SK-N-SH (cell line): ENCODE measurements around the gene KCNG4. TPM values are rescaled to one million over a fixed set of nuclear protein-coding genes. Genes with fewer than 3 reads are reported as not detected.

Experiments used
- CTCF ChIA-PET: fragments of 300-600, 350-600 bp; formaldehyde crosslinking; extraction: SDS; loops from one replicate; lab custom pipeline; 2021; lab: Yijun Ruan, JAX
- POLR2A ChIA-PET: fragments of 350-600 bp; sonication (Branson Sonifier 250); formaldehyde crosslinking; extraction: SDS; loops from one replicate; lab custom pipeline; 2020; ENCODE audit warnings: antibody characterized with exemption, inconsistent platforms; lab: Yijun Ruan, JAX
- DNase-seq: peaks from one replicate; pipeline ENCODE4 v3.0.0; 2012
- H2AFZ ChIP-seq: fragments of 200-600 bp; sonication (generic); 2 replicates; pipeline ENCODE4 v1.8.1; 2016; ENCODE audit warnings: antibody characterized with exemption, mild to moderate bottlenecking, low read depth
- H3F3A ChIP-seq: fragments of 200-600 bp; sonication (generic); replicated peaks from 2 replicates; pipeline ENCODE3; 2016; ENCODE audit warnings: antibody characterized with exemption, mild to moderate bottlenecking; ENCODE audit not compliant: insufficient read depth
- H3K27ac ChIP-seq, 2 experiments: fragments of 200-500 bp in 1 of 2; fragments of 200-600 bp in 1 of 2; sonication (Bioruptor generic) in 1 of 2; sonication (generic), shearing (Covaris generic) in 1 of 2; 2 replicates each; pipeline versions ENCODE4 v1.5.1 to v1.6.1; 2014 to 2016; ENCODE audit warnings: low read depth in 2 of 2, inconsistent platforms in 1 of 2, low read length in 1 of 2, mild to moderate bottlenecking in 1 of 2, mixed read lengths in 1 of 2
- H3K27me3 ChIP-seq: fragments of 200-600 bp; sonication (generic), shearing (Covaris generic); 2 replicates; pipeline ENCODE4 v1.6.1; 2016; ENCODE audit warnings: mixed run types; ENCODE audit not compliant: insufficient read depth
- H3K36me3 ChIP-seq, 2 experiments: fragments of 200-500 bp in 1 of 2; fragments of 200-600 bp in 1 of 2; sonication (Bioruptor generic) in 1 of 2; sonication (generic) in 1 of 2; replicated peaks in 1 of 2; 2 replicates each; pipeline versions ENCODE3 to v1.5.1; 2014 to 2016; ENCODE audit warnings: low read length in 1 of 2, mild to moderate bottlenecking in 1 of 2; ENCODE audit not compliant: insufficient read depth in 2 of 2, control insufficient read depth in 1 of 2
- H3K4me1 ChIP-seq, 2 experiments: fragments of 200-500 bp in 1 of 2; fragments of 200-600 bp in 1 of 2; sonication (Bioruptor generic) in 1 of 2; sonication (generic), shearing (Covaris generic) in 1 of 2; 2 replicates each; pipeline versions ENCODE4 v1.5.1 to v1.6.1; 2014 to 2016; ENCODE audit warnings: low read depth in 1 of 2, low read length in 1 of 2, mixed run types in 1 of 2; ENCODE audit not compliant: insufficient read depth in 2 of 2, control insufficient read depth in 1 of 2
- H3K4me2 ChIP-seq: fragments of 200-600 bp; sonication (generic), shearing (Covaris generic); 2 replicates; pipeline ENCODE4 v1.6.1; 2017; ENCODE audit warnings: mixed run types
- H3K4me3 ChIP-seq, 2 experiments: fragments of 200-500 bp in 1 of 2; fragments of 200-600 bp in 1 of 2; sonication (Bioruptor generic) in 1 of 2; sonication (generic), shearing (Covaris generic) in 1 of 2; 2 replicates each; pipeline versions ENCODE4 v1.5.1 to v1.8.1; 2014 to 2016; ENCODE audit warnings: low read depth in 2 of 2, inconsistent platforms in 1 of 2, low read length in 1 of 2, mild to moderate bottlenecking in 1 of 2, mixed read lengths in 1 of 2, moderate library complexity in 1 of 2
- H3K79me2 ChIP-seq: fragments of 200-600 bp; sonication (generic); 2 replicates; pipeline ENCODE4 v1.8.1; 2017; ENCODE audit warnings: mild to moderate bottlenecking; ENCODE audit not compliant: insufficient read depth
- H3K9ac ChIP-seq: fragments of 200-600 bp; sonication (generic); 2 replicates; pipeline ENCODE4 v1.6.1; 2017; ENCODE audit warnings: mixed run types
- H3K9me2 ChIP-seq: fragments of 200-600 bp; sonication (generic); 2 replicates; pipeline ENCODE4 v1.6.1; 2017; ENCODE audit warnings: mixed run types
- H3K9me3 ChIP-seq: fragments of 200-600 bp; sonication (generic); 2 replicates; pipeline ENCODE4 v1.6.1; 2017; ENCODE audit warnings: mixed run types, mild to moderate bottlenecking, moderate library complexity
- H4K20me1 ChIP-seq: fragments of 200-600 bp; sonication (generic); 2 replicates; pipeline ENCODE4 v1.6.1; 2017; ENCODE audit warnings: mild to moderate bottlenecking, mixed run types; ENCODE audit not compliant: insufficient read depth
- CHD2 ChIP-seq: fragments of 150-350 bp; IDR thresholded peaks from 2 replicates; pipeline ENCODE4 v1.6.1; 2018; ENCODE audit warnings: low read length; ENCODE audit not compliant: partially characterized antibody
- CTCF ChIP-seq: fragments of 200-600 bp; sonication (generic); IDR thresholded peaks from 2 replicates; pipeline ENCODE4 v1.6.1; 2017; ENCODE audit warnings: antibody characterized with exemption, mild to moderate bottlenecking, moderate library complexity
- EP300 ChIP-seq, 2 experiments: IDR thresholded peaks; 2 replicates each; pipeline versions ENCODE4 v1.4.0 to v1.6.1; 2012; ENCODE audit warnings: borderline replicate concordance in 1 of 2, low read depth in 1 of 2, low read length in 1 of 2
- EZH2phosphoT487 ChIP-seq: fragments of 200-600 bp; sonication (generic); IDR thresholded peaks from 2 replicates; pipeline ENCODE4 v1.6.1; 2017; ENCODE audit warnings: low read depth, mixed run types, mild to moderate bottlenecking, antibody characterized with exemption, moderate library complexity, borderline replicate concordance
- FOSL2 ChIP-seq: IDR thresholded peaks from 2 replicates; pipeline ENCODE4 v1.4.0; 2012; ENCODE audit warnings: low read depth, mild to moderate bottlenecking, moderate library complexity, borderline replicate concordance
- FOXM1 ChIP-seq: IDR thresholded peaks from 2 replicates; pipeline ENCODE4 v1.4.0; 2012; ENCODE audit warnings: low read depth, mild to moderate bottlenecking
- GABPA ChIP-seq: IDR thresholded peaks from 2 replicates; pipeline ENCODE4 v1.4.0; 2012; ENCODE audit warnings: low read depth, mild to moderate bottlenecking
- IRF3 ChIP-seq: fragments of 150-350 bp; IDR thresholded peaks from 2 replicates; pipeline ENCODE4 v1.6.1; 2016; ENCODE audit warnings: mild to moderate bottlenecking, low read depth, low read length
- JUND ChIP-seq: IDR thresholded peaks from 2 replicates; pipeline ENCODE4 v1.4.0; 2012
- MEF2A ChIP-seq: IDR thresholded peaks from 2 replicates; pipeline ENCODE4 v1.4.0; 2012; ENCODE audit warnings: low read depth, borderline replicate concordance
- MXI1 ChIP-seq: IDR thresholded peaks from 2 replicates; pipeline ENCODE4 v1.6.1; 2012; ENCODE audit warnings: mild to moderate bottlenecking, low read depth, low read length, improper control_type of control experiment
- NFIC ChIP-seq: IDR thresholded peaks from 2 replicates; pipeline ENCODE4 v1.4.0; 2012; ENCODE audit warnings: borderline replicate concordance
- NRF1 ChIP-seq: IDR thresholded peaks from 2 replicates; pipeline ENCODE4 v1.6.1; 2012; ENCODE audit warnings: low read depth, mild to moderate bottlenecking, low read length
- POLR2AphosphoS5 ChIP-seq: IDR thresholded peaks from 2 replicates; pipeline ENCODE4 v1.6.1; 2012; ENCODE audit warnings: low read depth, low read length
- RAD21 ChIP-seq: IDR thresholded peaks from 2 replicates; pipeline ENCODE4 v1.6.1; 2012; ENCODE audit warnings: mild to moderate bottlenecking, low read length
- RCOR1 ChIP-seq: fragments of 150-350 bp; IDR thresholded peaks from 2 replicates; pipeline ENCODE4 v1.6.1; 2017; ENCODE audit warnings: antibody characterized with exemption, low read length
- RXRA ChIP-seq: IDR thresholded peaks from 2 replicates; pipeline ENCODE4 v1.4.0; 2012; ENCODE audit warnings: low read depth, mild to moderate bottlenecking, borderline replicate concordance
- SIN3A ChIP-seq: IDR thresholded peaks from 2 replicates; pipeline ENCODE4 v1.6.1; 2012; ENCODE audit warnings: low read depth, mild to moderate bottlenecking, low read length, moderate library complexity, borderline replicate concordance
- TAF1 ChIP-seq: IDR thresholded peaks from 2 replicates; pipeline ENCODE4 v1.6.1; 2012; ENCODE audit warnings: low read depth, mild to moderate bottlenecking, low read length, moderate library complexity, borderline replicate concordance
- TCF12 ChIP-seq: IDR thresholded peaks from 2 replicates; pipeline ENCODE4 v1.4.0; 2012
- USF1 ChIP-seq: IDR thresholded peaks from 2 replicates; pipeline ENCODE4 v1.4.0; 2012; ENCODE audit warnings: low read depth, borderline replicate concordance
- USF2 ChIP-seq: fragments of 150-350 bp; IDR thresholded peaks from 2 replicates; pipeline ENCODE4 v1.6.1; 2017; ENCODE audit warnings: antibody characterized with exemption, low read length, low read depth, borderline replicate concordance
- ZBTB33 ChIP-seq: IDR thresholded peaks from 2 replicates; pipeline ENCODE4 v1.4.0; 2012; ENCODE audit warnings: low read depth, borderline replicate concordance
- WGBS: methylation state at CpG from one replicate; pipeline ENCODE4 v1.1.6; 2017; ENCODE audit warnings: low lambda C conversion rate; 5-methylcytosine and 5-hydroxymethylcytosine counted together
- polyA plus RNA-seq, 3 experiments: library from polyadenylated mRNA; depleted of rRNA; stranded (reverse); fragments of >200 nt; gene quantifications; 2 replicates each; pipeline ENCODE4 v1.2.3, GENCODE V29; 2012

The KCNG4 gene
- polyA plus RNA-seq, 1 of the 3 experiments (the other 2 are of a cell fraction) = not detected

- no peaks in the 10 kb centered on the region for H3K9me3 ChIP-seq
- H3K27ac ChIP-seq = no peak overlapping the region
- CTCF ChIA-PET = interaction anchor here (1.0 to 1.4 kb wide), 3 partner anchors 9 to 160 kb away, joined by 3 to 4 read pairs (median 3); partner anchors contain the start of gene TAF1C
- peaks cover 5 to 21% of the 10 kb centered on the region in 2 experiments; a peak in 2 of 4 replicates for H3K4me1 ChIP-seq
- no peak for DNase-seq
- no peak overlapping the region for H2AFZ ChIP-seq
- no peaks in the 10 kb centered on the region for H3K27me3 ChIP-seq
- H3K4me2 ChIP-seq = no peak overlapping the region
- WGBS = 93% methylated on average over 7 of the region's 8 CpGs
- H3K9me2 ChIP-seq = no peaks in the 10 kb centered on the region
- H3F3A ChIP-seq = peaks cover 3% of the 10 kb centered on the region
- H3K36me3 ChIP-seq = no peaks in the 10 kb centered on the region
- no peak overlapping the region for H3K4me3 ChIP-seq
- no peak for TF ChIP-seq ZBTB33
- TF ChIP-seq SIN3A = no peak
- no peak for TF ChIP-seq MXI1
- TF ChIP-seq TCF12 = no peak
- TF ChIP-seq EZH2phosphoT487 = no peak
- TF ChIP-seq POLR2AphosphoS5 = no peak
- TF ChIP-seq GABPA = no peak
- TF ChIP-seq MEF2A = no peak
- TF ChIP-seq NRF1 = no peak
- TF ChIP-seq CHD2 = no peak
- no peak for TF ChIP-seq USF1
- no peak for TF ChIP-seq RAD21
- TF ChIP-seq FOSL2 = no peak
- no peaks in the 10 kb centered on the region for H3K79me2 ChIP-seq
- H4K20me1 ChIP-seq = no peaks in the 10 kb centered on the region
- no peak overlapping the region for H3K9ac ChIP-seq
- POLR2A ChIA-PET = no interaction called here
Measured at GRCh38 chr16:84226026-84226425, 13.8 kb downstream of the KCNG4 start.

- no peaks in the 10 kb centered on the region for H4K20me1 ChIP-seq
- H3K27ac ChIP-seq = no peak overlapping the region
- no peaks in the 10 kb centered on the region for H3K9me2 ChIP-seq
- H3K27me3 ChIP-seq = no peaks in the 10 kb centered on the region
- H3K9ac ChIP-seq = no peak overlapping the region
- H3F3A ChIP-seq = peaks cover 3% of the 10 kb centered on the region
- no peaks in the 10 kb centered on the region for H3K36me3 ChIP-seq
- H3K9me3 ChIP-seq = no peaks in the 10 kb centered on the region
- H2AFZ ChIP-seq = no peak overlapping the region
- no peaks in the 10 kb centered on the region for H3K79me2 ChIP-seq
- ChIA-PET POLR2A (no interaction called here), CTCF (interaction anchor here (1.0 to 1.4 kb wide), 3 partner anchors 10 to 160 kb away, joined by 3 to 4 read pairs (median 3); partner anchors contain the start of gene TAF1C)
- H3K4me3 ChIP-seq = no peak overlapping the region
- no peak for DNase-seq
- H3K4me2 ChIP-seq = no peak overlapping the region
- 85% methylated on average over 7 of the region's 7 CpGs for WGBS
- peaks cover 5 to 21% of the 10 kb centered on the region in 2 experiments; a peak in 2 of 4 replicates for H3K4me1 ChIP-seq
- no peak for TF ChIP-seq TCF12
- no peak for TF ChIP-seq USF2
- no peak for TF ChIP-seq IRF3
- TF ChIP-seq MEF2A = no peak
- no peak for TF ChIP-seq GABPA
- TF ChIP-seq JUND = no peak
- TF ChIP-seq CTCF = no peak
- no peak for TF ChIP-seq CHD2
- no peak for TF ChIP-seq POLR2AphosphoS5
- no peak for TF ChIP-seq SIN3A
- TF ChIP-seq EP300 (IDR thresholded peaks at IDR 0.05; ENCODE audit: borderline replicate concordance in 1 of 2, low read depth in 1 of 2, low read length in 1 of 2) = no peak
- TF ChIP-seq NFIC = no peak
- TF ChIP-seq TAF1 = no peak
- TF ChIP-seq RXRA = no peak
- TF ChIP-seq RCOR1 = no peak
- TF ChIP-seq FOXM1 = no peak
Measured at GRCh38 chr16:84225571-84225970, 14.2 kb downstream of the KCNG4 start.
